LoVo (cell line): ENCODE results near the gene CCL21.
"Not testable (repeated sequence)": the region's sequence is repeated elsewhere in the genome, so short reads cannot be mapped to it uniquely, and the experiment has no call there.

Experiments
- DNase-seq: peaks from one replicate; pipeline ENCODE4 v3.0.0-alpha.2; 2016; ENCODE audit warnings: low spot score

Gene CCL21, protein sequence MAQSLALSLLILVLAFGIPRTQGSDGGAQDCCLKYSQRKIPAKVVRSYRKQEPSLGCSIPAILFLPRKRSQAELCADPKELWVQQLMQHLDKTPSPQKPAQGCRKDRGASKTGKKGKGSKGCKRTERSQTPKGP

DNA sequence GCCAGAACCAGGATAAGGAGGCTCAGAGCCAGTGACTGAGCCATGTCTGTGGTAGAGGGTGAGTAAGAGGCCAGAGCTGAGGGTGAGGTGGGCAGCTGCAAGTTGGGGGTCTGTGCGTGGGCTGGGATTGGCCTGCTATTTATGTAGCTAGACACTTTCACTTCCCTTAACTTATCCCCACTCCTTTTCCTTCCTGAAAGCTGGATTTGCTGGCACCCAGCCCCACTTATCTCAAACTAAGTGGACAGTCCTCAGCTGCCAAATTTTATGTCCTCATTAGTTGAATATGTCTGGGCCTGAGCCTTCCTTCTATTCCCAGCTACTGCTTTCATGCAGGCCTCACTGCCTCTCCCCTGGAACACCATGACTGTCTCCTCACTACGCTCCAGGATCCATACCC, at the start of gene CCL21:
TSS of gene CCL21 (minus strand) at position 114 of the 400 bp plus-strand sequence. CDS start at position 44, 70 bp downstream.
- DNase-seq = no peak

DNA sequence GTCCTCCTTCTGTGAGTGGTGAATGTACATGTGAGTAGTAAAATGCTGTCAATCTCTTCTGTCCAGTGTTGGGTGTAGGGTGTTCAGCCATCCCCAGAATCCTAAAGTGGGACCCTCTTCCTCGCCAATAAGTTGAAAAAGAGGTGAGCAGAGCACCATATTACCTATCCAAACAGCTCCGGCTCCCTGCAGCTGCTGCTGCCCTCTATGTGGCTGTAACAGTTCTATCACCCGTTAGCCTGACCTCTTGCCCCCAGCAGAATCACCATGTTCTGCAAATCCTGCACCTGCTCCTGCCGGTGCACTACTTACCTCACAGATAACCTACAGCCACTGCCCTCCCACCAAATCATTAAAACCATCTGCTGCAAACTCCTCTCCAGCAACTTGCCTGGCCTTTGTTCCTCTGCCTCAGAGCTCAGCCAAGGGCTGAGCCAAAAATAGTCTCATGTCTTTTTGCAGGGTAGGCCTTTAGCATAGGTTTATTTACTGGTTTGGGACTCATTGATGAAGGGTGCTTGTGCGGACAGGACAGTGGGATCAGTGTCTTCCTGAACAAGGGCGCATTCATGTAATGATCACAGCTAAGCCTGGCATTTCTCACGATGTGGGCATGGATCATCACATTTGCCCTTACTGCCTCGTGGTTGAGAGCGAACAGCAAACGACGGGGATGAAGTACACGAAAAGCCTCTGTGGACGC, 49.6 kb upstream of the CCL21 start:
- no peak for DNase-seq

DNA sequence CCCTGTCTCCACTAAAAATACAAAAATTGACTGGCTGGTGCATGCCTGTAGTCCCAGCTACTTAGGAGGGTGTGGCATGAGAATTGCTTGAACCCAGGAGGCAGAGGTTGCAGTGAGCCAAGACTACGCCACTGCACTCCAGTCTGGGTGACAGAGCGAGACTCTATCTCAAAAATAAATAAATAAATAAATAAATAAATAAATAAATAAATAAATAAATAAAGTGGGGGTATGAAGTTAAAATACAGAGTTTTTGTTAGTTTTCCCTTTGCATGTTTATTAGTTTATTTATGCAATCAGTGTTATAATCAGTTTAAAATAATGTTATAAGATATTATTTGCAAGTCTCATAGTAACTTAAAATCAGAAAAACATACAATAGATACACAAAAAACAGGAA, 40.4 kb upstream of the CCL21 start:
- DNase-seq = not testable (repeated sequence)

DNA sequence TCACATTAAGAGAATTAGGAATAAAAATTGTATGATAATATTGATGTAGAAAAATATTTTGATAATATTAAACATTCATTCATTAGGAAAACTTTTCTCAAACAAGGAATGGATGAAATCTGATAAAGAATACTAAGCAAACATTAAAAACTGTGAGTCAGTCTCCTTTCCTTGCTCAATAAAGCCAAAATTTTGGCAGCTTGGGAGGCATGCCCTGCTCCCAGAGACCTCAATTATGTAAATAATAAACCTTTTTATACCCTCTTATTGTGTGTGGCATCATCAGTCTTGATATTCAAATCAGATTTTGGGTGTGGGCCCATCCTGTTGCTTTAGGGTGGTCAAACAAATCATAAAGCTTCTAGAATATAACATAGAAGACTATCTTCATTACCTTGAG, 36.6 kb upstream of the CCL21 start:
- DNase-seq = no peak

DNA sequence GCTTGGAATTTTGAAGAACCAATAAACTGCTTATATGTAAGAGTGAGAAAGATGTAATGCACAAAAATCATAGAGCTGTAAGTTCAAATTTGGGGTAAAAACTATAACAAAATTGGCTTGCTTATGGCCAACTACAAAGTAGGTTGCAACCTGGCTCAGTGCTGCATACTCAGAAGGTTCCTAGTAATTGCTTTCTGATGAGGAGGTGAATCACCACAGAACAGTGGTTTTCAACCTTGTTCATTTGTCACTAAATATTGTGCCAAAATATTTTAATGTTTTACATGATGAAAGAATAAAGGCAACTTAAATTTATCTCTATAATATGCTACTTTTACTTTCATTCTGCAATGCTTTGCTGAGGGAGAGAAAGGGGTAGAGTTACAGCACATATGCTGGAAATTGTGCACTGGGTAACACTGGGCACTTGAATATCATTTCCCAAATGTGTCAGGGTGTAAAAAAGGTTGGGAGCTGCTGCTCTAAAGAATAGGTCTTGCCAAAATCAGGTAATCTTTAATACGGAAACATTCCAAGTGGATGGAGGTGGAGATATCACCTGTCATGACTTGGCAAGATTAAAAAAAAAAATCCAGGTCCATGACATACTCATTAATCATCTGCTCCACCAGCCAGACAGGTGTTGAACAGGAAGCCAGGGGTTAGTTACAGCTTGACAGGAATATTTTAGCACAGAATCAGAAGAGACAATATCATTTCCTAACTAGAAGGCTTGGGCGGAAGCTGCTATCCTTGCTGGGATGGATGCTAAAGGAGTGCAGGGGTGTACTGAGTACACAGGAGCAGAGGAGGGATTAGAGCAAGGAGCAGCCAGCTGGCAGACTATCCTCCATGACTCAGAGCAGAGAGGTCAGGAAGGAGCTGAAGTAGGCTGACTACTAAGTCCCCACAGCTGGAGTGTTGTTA, 34.6 kb upstream of the CCL21 start:
- DNase-seq = no peak

DNA sequence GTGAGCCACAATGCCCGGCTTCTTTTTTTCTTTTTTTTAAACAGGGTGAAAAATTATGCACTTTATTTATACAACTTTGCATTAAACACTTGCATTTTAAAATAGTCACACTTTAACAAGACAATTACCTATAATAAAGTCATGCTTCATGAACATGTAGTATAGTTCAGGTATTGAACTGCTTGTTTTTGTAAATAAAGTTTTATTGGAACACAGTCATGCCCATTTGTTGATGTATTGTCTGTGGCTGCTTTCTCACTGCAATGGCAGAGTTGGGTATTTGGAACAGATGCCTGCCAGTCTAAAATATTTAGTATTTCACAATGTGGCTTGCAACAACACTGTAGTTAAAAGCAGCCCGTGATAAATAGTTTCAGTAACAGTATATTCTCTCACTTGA, 32.8 kb upstream of the CCL21 start:
- no peak for DNase-seq

DNA sequence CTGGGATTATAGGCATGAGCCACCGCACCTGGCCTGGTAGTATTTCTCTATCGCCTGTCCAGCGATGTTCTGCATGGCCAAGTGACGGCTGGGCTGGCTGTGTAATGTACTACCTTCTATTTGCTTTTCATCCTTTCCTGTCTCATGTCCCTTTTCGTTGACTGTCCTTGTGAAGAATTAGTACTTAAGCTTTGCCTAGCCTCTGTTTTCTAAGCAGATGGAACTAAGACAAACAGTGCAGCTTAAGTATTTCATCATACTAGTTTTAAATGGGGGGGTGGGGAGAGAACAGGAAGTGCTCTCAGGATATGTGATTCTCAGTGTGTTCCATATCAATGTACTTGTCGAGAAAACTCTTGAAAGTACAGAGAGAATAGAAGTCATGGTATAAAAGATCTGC, 31.7 kb upstream of the CCL21 start:
- DNase-seq = no peak

DNA sequence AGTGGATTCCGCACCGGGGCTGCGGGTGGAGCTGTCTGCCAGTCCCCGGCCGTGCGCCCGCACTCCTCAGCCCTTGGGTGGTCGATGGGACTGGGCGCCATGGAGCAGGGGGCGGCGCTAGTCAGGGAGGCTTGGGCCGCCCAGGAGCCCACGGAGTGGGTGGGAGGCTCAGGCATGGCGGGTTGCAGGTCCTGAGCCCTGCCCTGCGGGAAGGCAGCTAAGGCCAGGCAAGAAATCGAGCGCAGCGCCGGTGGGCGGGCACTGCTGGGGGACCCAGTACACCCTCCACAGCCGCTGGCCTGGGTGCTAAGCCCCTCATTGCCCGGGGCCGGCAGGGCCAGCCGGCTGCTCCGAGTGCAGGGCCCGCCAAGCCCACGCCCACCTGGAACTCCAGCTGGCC, 30.2 kb upstream of the CCL21 start:
- not testable (repeated sequence) for DNase-seq

DNA sequence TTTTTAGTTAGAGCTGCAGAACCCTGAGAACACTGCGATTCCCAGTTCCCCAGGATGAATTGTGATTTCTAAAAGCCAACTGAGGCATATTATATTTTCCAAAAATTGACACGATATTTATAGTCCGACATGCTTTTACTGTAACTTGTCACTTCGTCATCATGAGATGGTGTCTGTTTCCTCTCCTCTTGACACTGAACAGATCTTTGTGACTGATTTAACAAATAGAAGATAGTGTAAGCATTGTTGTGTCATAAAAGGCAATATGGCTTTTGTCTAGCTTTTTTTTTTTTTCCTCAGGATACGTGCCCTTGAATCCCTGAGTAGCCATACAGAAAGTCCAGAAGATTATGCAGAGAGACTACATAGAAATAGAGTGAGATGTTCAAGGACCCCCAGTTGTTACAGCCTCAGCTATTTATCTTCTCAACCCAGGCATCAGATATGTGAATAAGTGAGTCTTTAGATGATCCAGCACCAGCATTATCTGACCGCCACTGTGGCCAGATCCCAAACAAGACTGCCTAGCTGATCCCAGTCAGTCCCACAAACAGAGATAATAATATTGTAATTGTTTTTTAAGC, 27.8 kb upstream of the CCL21 start:
- no peak for DNase-seq

DNA sequence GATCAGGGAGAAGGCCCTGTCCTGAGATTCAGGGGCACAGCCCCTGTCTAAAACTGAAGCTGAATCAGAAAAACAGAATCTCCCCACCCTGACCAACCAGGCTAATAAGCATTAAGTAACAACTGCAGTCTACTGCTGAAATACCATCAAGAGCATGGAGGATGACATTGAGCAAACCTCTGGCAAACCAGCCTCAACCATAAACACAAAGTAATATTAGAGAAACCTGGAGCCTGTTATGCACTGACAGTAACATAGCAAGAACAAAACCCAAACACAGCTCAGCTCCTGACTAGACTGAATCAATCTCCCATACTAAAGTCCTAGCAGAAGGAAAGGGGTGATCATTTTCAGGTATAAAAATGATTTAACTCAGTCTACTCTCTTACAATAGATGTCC, 24.8 kb upstream of the CCL21 start:
- DNase-seq = no peak

DNA sequence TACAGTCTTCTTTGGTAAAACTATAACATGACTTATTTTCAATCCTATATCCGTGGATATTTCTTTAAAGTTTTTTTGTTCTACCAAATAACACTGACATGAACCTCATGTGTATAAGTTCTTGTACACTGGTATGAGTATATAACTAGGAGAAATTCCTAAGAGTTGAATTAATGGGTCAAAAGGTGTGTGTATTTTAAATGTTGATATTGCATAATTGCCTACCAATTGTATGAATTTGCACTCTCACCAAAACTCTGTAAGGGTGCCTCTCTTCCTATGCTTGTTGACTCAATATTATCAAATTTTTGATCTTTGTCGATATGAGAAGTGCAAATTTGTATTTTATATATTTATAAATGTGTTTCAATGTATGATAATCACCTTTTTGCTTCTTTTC, 22.9 kb upstream of the CCL21 start:
- no peak for DNase-seq

DNA sequence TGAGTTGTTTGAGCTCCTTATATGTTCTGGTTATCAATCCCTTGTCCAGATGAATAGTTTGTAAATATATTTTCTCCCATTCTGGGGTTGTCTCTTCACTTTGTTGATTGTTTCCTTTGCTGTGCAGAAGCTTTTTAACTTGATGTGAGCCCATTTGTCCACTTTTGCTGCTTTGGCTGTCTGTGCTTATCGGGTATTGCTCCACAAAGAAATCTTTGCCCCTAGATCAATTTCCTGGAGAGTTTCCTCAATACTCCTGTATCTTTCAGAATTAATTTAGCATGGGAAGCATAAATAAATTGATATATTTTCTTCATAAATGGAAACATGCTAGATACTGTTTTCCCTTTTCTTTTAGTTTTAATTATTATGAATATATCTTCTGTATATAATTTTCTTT, 22.5 kb upstream of the CCL21 start:
- no peak for DNase-seq

DNA sequence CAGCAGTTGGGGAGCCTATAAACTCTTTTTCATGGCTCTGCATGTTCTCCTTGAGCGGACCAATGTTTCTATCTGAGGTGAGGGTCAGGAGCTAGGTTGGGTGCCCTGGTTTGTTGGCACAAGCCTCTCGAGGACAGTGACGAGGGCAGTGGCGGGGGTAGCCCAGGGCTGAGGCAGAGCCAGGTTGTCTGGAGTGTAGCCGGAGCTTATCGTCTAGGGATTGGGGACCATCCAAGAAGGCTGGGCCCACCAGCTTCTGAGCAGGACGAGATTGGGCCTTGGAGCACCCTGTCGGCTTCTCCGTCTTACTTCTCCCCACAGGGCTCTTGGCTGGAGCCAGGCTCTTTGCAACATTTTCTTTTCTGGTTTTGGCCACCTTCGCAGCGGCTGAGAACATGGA, 13.2 kb upstream of the CCL21 start:
- DNase-seq = no peak

DNA sequence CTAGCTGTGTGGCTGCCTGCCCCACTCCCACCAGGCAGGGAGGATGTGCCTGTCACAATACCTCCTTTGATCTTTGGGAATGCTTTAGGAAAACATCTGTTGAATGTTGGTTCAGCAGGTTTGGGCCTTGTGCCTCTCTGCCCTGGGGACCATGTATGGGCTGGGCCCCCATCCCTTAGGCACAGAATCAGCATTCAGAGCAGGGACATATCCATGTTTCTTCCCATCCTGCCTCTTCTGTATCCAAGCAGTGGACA, 9.8 kb upstream of the CCL21 start:
- DNase-seq = not testable (repeated sequence)

DNA sequence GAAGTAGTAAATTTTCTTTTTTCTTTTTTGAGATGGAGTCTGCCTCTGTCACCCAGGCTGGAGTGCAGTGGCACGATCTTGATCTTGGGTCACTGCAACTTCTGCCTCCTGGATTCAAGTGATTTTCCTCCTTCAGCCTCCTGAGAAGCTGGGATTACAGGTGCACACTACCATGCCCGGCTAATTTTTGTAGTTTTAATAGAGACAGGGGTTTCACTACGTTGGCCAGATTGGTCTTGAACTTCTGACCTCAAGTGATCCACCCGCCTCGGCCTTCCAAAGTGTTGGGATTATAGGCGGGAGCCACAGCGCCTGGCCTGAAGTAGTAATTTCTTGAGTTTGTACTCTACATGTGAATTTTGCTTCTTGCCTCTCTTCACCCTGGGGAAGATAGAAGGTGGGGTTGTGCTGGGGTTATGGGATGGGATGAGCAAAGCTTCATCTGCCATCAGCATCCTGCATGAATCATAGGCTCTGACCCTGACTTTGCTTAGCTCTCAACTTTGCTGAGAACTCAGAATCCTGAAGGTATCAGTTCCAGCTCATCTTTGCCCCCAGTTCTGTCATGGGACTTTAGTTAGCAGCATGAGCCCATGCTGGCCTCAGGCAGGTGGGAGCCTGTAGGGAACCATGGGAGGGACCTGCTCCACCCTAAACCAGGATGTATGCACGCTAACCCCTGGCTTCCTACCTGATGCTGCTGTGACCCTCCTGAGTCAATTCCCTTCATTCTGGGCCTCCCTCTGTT, 9.3 kb upstream of the CCL21 start:
- no peak for DNase-seq

DNA sequence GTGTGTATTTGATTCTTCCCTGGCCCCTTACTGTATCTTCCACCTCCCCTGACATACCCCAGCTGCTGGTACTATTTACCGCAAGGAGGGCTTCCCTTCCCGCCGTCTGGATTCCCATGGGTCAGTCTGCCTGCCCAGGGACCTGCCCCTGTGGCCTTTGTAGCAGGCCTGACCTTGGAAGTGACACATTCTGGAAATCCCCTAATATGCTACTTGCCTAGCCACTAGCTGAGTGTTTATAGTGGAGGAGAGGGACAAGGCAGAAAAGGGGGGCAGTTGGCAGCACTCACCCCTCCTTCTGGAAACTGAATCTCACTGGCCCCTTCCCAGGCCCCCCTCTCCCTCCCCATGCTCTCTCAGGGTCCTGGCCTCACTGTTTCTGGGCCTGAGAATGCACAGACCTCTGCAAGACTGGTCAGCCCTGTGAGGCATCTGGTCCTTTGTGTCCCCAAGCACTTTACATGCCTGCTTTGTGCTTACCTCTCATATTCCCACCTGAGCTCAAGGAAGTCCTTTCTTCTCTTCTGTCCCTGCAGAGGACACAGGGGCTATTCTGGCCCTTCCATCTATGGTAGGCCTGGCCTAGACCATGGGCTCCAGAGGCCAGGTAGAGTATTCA, 8.2 kb upstream of the CCL21 start:
- no peak for DNase-seq

DNA sequence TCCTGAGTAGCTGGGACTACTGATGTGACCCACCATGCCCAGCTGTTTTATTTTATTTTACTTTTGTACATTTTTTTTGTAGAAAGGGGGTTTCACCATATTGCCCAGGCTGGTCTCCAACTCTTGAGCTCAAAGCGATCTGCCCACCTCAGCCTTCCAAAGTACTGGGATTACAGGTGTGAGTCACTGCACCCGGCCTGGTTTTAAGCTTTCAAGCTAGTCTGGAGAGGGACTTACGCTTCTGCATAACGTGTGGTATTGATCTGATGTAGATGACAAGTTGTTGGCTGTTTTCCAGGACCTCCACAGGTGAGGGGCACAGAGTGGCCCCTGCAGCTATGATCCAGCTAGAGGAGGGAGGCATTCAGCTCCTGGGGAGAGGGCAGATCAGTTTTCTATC, 6.8 kb upstream of the CCL21 start:
- DNase-seq = no peak

DNA sequence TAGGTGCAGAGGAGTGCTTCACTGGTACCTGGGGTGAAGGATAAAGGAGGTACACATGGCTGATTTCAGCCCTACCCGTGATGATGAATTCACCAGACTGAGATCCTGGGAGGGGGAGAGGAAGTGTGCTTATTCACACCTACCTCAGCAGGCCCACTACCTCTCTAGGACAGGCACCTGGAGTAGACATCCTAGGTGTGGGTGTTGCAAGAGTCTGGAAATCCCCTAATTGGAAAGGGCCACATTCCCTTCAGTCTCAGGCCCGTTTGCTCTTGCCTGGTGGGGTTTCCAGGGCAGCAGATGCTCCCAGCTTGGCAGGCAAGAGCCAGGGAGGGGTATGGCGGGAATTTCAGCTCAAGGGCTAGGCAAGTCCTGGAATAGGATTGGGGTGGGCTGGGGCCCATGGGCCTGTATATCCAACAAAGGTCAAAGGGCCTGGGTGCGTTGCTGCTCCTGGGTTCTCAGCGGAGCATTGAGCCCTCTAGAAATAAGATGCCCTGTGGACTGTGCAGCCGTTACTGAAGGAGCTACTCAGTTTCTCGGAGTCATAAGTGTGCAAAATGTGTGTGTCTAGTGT, 5.8 kb upstream of the CCL21 start:
- no peak for DNase-seq

DNA sequence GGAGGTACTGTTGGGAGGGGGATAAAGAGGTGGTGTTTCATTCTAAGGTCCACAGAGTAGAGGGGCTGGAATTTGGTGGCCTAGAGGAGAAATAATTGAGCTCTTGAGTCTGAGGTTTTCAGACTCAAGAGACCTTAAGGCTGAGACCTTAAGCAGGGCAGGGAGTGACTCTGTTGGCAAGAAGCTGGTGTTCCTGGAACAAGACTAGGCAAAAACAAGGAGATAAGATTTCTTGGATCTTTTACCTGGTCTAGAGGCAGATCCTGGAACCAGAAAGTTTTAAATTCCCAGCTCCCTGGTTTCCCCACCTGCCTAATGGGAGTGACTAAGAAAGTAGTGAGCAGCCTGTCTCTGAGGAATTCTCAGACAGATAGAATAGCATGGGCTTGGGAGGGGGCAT, 4.1 kb upstream of the CCL21 start:
- no peak for DNase-seq

DNA sequence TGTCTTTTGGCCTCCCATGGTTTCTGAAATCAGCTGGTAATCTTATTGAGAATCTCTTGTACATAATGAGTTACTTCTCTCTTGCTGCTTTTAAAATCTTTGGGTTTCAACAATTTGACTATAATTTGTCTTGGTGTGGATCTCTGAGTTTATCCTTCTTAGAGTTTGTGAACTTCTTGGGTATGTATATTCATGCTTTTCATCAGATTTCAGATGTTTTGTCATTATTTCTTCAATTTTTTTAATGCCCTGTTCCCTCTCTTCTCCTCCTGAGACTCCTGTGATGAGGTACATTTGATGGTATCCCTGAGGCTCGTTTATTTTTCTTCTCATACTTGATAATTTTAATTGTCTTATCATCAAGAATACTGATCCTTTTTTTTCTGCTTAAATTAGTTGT, 2.2 kb upstream of the CCL21 start:
- DNase-seq = no peak

DNA sequence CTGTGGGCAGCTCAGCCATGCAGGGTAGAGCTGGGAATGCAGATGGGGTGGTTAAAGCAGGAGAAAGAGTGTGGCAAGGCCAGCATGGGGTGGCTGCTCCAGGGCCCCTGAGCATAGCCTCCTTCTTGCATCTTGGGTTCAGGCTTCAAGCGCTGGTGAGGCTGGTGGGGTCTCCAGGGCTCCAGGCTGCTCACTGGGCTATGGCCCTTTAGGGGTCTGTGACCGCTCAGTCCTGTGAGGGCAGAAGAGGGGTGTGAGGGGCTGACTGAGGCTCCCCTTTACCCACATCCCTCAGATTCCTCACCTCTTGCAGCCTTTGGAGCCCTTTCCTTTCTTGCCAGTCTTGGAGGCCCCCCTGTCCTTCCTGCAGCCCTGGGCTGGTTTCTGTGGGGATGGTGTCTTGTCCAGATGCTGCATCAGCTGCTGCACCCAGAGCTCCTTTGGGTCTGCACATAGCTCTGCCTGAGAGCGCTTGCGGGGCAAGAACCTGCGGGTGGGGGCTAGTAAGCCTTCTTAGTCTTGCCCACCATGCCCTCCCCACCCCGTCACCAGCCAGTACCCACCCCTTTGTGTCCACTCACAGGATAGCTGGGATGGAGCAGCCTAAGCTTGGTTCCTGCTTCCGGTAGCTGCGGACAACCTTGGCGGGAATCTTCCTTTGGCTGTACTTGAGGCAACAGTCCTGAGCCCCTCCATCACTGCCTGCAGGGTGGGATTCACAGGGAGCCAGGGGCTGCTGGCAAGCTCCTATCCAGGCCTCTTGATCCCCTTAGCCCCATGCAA, 549 bp downstream of the CCL21 start:
- DNase-seq = no peak
